Stromal cell of bone marrow (primary cell): ENCODE data around the gene MTO1.
"Not testable (repeated sequence)": the region's sequence is repeated elsewhere in the genome, so short reads cannot be mapped to it uniquely, and the experiment has no call there.

Source experiments
- DNase-seq: peaks from one replicate; pipeline ENCODE4 v3.0.0-alpha.2; 2012; ENCODE audit warnings: low read depth

The MTO1 gene

DNA sequence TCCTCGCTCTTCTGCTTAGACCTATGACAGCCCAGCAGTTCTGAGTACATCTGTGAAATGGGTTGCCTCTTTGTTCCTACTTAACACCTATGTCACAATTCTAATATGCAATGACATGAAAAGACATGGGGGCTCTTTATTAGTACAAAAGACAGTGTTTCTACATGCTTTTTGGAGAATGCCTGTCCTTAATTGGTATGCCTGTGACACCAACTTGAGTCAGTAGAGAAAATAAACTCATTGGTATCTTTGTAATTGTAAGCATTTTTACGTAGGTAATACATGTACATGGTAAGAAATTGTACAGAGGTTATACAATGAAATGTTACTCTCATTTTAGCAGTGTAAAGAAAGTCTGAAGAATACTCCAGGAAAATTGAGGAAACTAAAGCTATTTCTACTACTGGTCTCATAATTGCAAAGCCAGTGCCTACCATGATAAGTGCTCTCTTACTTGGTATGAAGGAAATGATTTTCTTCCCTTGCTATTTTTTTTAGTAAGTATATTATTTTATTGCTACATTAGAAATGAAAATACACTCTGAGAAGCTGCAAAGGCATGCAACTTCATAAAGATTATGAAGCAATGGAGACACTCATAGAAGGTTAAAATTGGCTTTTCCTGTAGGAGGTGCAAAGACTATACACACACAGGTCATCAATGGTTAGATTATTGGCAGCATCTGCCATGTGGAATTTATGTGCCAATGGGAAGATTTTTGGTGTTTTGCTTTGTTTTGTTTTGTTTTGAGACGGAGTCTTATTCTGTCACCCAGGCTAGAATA lies 64.2 kb downstream of the MTO1 start:
- DNase-seq, result no peak

DNA sequence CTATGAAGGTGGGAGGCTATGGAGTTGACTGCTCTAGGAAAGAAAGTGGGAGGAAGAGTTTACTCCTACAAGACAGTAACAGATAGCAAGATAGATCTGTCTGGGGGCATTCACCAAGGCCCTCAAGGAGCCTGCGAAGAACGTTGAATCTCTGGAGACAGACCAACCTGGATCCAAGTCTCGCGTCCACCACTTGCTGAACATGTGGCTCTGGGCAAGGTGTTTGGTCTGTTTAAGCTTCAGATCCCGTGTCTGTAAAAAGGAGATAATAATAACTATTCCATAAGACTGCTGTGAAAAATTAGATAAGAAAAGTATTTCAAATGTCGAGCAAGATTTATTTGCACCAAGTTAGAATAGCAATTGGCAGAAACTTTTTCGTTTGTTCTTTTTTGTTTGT lies 67.4 kb downstream of the MTO1 start:
- no peak for DNase-seq

DNA sequence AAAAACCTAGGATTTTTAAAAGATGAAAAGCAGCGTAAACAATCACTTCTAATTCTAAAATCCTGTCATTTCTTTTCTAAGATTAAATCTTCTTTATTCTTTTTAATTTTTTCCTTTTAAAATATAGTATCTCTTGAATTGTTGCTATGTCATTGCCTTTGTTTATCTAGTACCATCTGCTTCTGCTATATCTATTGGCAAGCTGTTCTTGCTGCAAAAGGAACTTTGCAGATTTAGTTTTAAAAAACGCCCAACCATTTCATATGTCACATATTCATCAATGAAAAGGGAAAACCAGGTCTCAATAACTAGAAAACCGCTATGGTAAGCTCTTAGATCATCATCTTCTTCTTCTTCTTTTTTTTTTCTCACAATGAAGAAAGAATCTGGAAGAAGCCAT lies 70.8 kb downstream of the MTO1 start:
- no peak for DNase-seq

DNA sequence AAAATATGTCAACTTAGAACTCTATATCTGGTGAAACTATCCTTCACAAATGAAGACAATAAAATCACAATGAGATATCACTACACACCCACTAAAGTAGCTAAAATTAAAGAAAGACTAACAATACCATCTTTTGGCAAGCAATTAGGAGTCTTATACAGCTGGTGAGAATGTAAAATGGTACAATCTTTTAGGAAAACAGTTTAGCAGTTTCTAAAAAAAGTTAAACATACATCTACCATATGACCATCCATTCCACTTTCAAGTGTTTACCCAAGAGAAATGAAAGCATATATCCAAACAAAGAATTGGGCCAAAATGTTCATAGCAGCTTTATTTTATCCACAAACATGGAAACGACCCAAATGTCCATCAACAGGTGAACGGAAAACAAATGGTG lies 73.1 kb downstream of the MTO1 start:
- no peak for DNase-seq

DNA sequence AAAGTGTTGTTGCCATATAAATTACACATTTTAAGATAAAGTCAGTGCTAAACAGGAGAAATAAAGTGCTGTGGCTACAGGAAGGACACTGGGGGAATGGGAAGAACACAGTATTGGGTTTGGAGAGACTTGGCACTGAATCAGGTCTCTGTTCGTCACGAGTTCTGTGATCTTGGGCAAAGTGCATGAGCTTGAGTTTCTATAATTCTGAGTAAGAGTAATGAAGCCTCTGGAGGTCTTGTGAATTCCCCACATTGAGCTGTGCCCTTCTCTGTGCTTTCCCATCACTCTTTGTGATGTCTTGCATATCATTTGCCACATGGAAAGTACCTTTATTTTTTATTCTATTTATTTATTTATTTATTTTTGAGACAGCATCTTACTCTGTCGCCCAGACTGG lies 76.1 kb downstream of the MTO1 start:
- no peak for DNase-seq

DNA sequence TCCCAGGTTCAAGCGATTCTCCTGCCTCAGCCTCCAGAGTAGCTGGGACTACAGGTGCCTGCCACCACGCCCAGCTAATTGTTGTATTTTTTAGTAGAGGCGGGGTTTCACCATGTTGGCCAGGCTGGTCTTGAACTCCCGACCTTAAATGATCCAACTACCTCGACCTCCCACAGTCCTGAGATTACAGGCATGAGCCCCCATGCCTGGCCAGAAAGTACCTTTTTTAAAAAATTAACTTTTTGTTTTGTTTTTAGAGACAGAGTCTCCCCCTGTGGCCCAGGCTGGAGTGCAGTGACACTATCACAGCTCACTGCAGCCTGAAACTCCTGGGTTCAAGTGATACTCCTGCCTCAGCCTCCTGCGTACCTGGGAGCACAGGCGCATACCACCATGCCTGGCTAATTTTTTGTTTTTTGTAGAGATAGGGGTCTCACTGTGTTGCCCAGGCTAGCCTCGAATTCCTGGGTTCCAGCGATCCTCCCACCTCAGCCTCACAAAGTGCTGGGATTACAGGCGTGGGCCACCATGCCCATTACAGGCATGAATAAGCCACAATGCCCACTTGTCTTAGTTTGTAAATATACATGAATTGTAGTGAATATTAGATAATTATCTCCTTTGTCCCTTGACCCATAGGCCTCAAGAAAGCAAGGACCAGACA lies 76.7 kb downstream of the MTO1 start:
- DNase-seq, result no peak

DNA sequence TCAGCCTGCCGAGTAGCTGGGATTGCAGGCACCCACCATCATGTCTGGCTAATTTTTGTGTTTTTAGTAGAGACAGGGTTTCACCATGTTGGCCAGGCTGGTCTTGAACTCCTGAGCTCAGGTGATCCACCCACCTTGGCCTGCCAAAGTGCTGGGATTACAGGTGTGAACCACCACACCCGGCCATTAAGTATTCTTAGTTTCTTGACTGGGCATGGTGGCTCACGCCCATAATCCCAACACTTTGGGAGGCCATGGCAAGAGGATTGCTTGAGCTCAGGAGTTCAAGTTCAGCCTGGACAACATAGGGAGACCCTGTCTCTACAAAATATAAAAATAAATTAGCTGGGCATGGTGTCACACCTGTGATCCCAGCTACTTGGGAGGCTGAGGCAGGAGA lies 80.9 kb downstream of the MTO1 start:
- DNase-seq, result not testable (repeated sequence)

DNA sequence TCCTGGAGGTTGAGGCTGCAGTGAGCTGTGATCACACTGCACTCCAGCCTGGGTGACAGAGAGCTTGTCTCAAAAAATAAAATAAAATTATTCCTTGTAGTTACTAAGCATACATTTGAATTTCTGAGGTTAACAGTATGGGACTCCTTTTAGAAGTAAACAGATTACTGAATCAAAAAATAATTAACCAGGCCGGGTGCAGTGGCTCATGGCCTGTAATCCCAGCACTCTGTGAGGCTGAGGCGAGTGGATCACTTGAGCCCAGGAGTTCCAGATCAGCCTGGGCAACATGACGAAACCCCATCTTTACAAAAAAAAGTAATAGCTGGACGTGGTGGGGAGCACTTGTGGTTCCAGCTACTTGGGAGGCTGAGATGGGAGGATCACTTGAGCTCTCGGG lies 81.4 kb downstream of the MTO1 start:
- no peak for DNase-seq

DNA sequence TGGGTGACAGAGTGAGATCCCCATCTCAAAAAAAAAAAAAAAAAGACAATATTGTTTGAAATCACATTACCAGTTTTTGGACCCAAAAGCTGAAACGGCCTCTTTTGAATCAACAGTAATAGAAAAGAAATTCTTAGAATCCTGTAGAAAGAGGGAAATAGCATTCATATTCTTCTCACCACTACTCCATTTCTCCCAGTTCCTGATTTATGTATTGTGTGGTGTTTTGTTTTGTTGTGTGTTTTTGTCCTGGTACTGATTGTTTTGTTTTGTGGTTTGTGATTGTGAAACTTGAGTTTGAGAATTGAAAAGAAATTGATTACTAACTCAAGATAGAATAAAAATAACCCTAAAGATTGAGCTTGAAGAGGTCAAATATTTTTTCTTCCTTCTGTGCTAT lies 85.5 kb downstream of the MTO1 start:
- no peak for DNase-seq

DNA sequence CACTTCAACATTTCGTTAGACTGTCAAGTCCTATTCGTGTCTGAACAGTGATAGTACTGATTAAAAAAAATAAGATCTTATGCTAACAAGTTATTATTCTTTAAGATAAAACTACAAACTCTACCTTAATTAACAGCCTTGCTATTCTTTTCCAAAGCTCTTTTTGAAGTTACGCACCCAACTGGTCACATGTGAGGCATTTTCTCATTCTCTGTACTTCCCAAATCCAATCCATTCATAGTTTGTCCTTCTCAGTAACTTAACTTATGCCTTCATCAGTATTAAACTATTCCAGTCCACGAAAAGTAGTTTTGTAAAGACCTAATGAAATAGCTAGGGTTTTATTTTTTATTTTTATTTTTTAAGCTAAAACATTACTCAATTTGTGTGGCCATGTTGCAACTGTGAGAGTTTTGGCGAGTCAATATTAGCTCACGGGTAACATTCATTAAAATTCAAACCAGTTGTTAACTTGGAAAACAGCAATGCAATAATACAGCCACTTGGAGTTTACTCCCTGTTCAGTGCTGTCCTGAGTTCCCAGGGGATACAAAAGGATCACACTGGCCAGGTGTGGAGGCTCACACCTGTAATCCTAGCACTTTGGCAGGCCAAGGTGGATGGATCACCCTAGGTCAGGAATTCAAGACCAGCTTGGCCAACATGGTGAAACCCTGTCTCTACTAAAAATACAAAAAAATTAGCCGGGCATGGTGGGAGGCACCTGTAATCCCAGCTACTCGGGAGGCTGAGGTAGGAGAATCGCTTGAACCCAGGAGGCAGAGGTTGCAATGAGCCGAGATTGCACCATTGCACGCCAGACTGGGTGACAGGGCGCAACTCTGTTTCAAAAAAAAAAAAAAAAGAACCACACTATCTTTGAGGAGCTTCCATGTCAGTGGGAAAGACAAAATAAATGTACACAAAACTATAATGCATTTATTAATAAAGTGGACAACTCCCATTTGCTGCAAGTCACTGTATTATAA lies 87.2 kb downstream of the MTO1 start:
- DNase-seq, result no peak

DNA sequence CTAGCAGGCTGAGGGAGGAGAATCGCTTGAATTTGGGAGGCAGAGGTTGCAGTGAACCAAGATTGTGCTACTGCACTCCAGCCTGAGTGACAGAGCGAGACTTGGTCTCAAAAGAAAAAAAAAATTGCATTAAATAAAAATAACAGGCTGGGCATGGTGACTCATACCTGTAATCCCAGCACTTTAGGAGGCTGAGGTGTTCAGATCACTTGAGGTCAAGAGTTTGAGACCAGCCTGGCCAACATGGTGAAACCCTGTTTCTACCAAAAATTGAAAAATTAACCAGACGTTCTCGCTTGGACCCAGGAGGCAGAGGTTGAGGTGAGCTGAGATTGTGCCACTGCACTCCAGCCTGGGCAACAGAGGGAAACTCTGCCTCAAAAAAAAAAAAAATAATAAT lies 89.6 kb downstream of the MTO1 start:
- DNase-seq, result not testable (repeated sequence)

DNA sequence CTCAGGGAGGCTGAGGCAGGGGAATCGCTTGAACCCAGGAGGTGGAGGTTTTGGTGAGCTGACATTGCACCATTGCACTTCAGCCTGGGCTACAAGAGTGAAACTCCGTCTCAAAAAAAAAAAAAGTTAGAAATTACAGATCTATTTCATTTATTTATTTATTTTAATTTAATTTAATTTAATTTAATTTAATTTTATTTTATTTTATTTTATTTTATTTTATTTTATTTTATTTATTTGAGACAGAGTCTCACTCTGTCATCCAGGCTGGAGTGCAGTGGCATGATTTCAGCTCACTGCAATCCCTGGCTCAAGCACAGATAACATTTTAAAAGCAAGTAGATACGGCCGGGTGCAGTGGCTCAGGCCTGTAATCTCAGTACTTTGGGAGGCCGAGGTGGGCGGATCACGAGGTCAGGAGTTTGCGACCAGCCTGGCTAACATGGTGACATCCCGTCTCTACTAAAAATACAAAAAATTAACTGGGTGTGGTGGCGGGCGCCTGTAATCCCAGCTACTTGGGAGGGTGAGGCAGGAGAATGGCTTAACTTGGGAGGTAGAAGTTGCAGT lies 93.9 kb downstream of the MTO1 start:
- not testable (repeated sequence) for DNase-seq

DNA sequence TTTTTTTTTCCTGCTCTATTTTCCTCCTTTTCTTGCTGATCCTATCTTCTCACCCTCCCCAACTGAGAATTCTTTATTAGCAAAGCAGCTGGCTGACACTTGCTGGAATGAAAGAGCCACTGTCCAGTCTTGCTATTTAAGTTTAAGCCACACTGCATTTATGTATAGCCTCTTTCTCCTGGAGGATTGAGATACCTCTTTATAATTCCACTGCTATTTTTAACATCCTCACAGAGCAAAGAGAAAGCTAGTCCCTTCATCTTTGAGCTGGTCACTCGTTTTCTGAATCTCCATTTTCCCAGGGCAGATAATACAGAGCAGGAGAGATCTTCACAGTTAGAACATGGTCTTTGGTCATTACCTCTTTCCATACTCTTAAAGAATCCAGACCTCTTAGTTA lies 95.3 kb downstream of the MTO1 start:
- DNase-seq, result no peak
